Loucy (cell line): ENCODE data around the gene PGP.

Source experiments
- H2AFZ ChIP-seq: fragments of 200-600 bp; sonication (generic); 2 replicates; pipeline ENCODE4 v1.6.0; 2016; ENCODE audit warnings: antibody characterized with exemption, mild to moderate bottlenecking, low read length, moderate library complexity
- H3F3A ChIP-seq: fragments of 200-600 bp; 2 replicates; pipeline ENCODE4 v1.6.0; 2016; ENCODE audit warnings: antibody characterized with exemption, low read depth, mild to moderate bottlenecking
- H3K27me3 ChIP-seq: fragments of 200-600 bp; sonication (generic); 2 replicates; pipeline ENCODE4 v1.6.1; 2014; ENCODE audit warnings: low read length, mild to moderate bottlenecking; ENCODE audit not compliant: insufficient read depth, poor library complexity, severe bottlenecking
- H3K36me3 ChIP-seq: fragments of 200-600 bp; sonication (generic); 2 replicates; pipeline ENCODE4 v1.6.1; 2016; ENCODE audit warnings: low read length; ENCODE audit not compliant: insufficient read depth
- H3K4me1 ChIP-seq: fragments of 200-600 bp; sonication (generic); 2 replicates; pipeline ENCODE4 v1.5.1; 2014; ENCODE audit warnings: low read length, mild to moderate bottlenecking; ENCODE audit not compliant: insufficient read depth, poor library complexity, severe bottlenecking
- H3K4me2 ChIP-seq: fragments of 200-600 bp; sonication (generic); 2 replicates; pipeline ENCODE4 v1.6.0; 2014; ENCODE audit warnings: antibody characterized with exemption, low read length, low read depth, mild to moderate bottlenecking; ENCODE audit not compliant: poor library complexity, severe bottlenecking
- H3K4me3 ChIP-seq: fragments of 200-600 bp; sonication (generic); 2 replicates; pipeline ENCODE4 v1.5.1; 2014; ENCODE audit warnings: low read length, mild to moderate bottlenecking, mixed read lengths; ENCODE audit not compliant: poor library complexity, severe bottlenecking
- H3K79me2 ChIP-seq: fragments of 200-600 bp; sonication (generic); 2 replicates; pipeline ENCODE4 v1.6.1; 2014; ENCODE audit warnings: low read length; ENCODE audit not compliant: insufficient read depth
- H3K9ac ChIP-seq: fragments of 200-600 bp; sonication (generic); 2 replicates; pipeline ENCODE4 v1.6.0; 2014; ENCODE audit warnings: mild to moderate bottlenecking, low read depth, low read length, moderate library complexity; ENCODE audit not compliant: poor library complexity, severe bottlenecking
- H3K9me2 ChIP-seq: fragments of 200-600 bp; sonication (generic); replicated peaks from 2 replicates; pipeline ENCODE4 v1.6.1; 2016; ENCODE audit warnings: low read depth, low read length, mixed read lengths
- H3K9me3 ChIP-seq: fragments of 200-600 bp; sonication (generic); 2 replicates; pipeline ENCODE4 v1.6.1; 2014; ENCODE audit warnings: mild to moderate bottlenecking, antibody characterized with exemption, low read length, low read depth; ENCODE audit not compliant: insufficient read depth
- H4K20me1 ChIP-seq: fragments of 200-600 bp; sonication (generic); 2 replicates; pipeline ENCODE4 v1.6.0; 2014; ENCODE audit warnings: antibody characterized with exemption, low read length, mild to moderate bottlenecking; ENCODE audit not compliant: insufficient read depth, poor library complexity, severe bottlenecking
- CTCF ChIP-seq: fragments of 200-600 bp; sonication (generic); conservative IDR thresholded peaks from 2 replicates; pipeline ENCODE4 v1.5.1; 2014; ENCODE audit warnings: mild to moderate bottlenecking, antibody characterized with exemption, low read length
- EZH2phosphoT487 ChIP-seq: fragments of 200-600 bp; IDR thresholded peaks from 2 replicates; pipeline ENCODE4 v1.6.1; 2018; ENCODE audit warnings: antibody characterized with exemption, mild to moderate bottlenecking, moderate library complexity, borderline replicate concordance

Gene PGP

GRCh38 chr16:2191446-2191706, 23.3 kb downstream of the PGP start:
- Histone ChIP-seq H3K9me2 (no peaks in the 10 kb centered on the region), H3K4me2 (no peak overlapping the region), H3K4me3 (no peak overlapping the region), H3F3A (no peaks in the 10 kb centered on the region), H4K20me1 (no peaks in the 10 kb centered on the region), H2AFZ (no peak overlapping the region), H3K9ac (no peak overlapping the region), H3K27me3 (no peaks in the 10 kb centered on the region), H3K9me3 (no peaks in the 10 kb centered on the region), H3K79me2 (no peaks in the 10 kb centered on the region), H3K36me3 (no peaks in the 10 kb centered on the region), H3K4me1 (no peaks in the 10 kb centered on the region)
- TF ChIP-seq EZH2phosphoT487: no peak
- no peak for TF ChIP-seq CTCF

GRCh38 chr16:2190659-2191445, 23.8 kb downstream of the PGP start:
- Histone ChIP-seq H3K79me2 (no peaks in the 10 kb centered on the region), H3F3A (no peaks in the 10 kb centered on the region), H3K36me3 (no peaks in the 10 kb centered on the region), H2AFZ (no peak overlapping the region), H3K9me3 (no peaks in the 10 kb centered on the region), H3K4me1 (no peaks in the 10 kb centered on the region), H3K27me3 (no peaks in the 10 kb centered on the region), H3K4me3 (no peak overlapping the region), H3K4me2 (no peak overlapping the region), H3K9me2 (no peaks in the 10 kb centered on the region), H4K20me1 (no peaks in the 10 kb centered on the region), H3K9ac (no peak overlapping the region)
- no peak for TF ChIP-seq CTCF
- no peak for TF ChIP-seq EZH2phosphoT487

DNA sequence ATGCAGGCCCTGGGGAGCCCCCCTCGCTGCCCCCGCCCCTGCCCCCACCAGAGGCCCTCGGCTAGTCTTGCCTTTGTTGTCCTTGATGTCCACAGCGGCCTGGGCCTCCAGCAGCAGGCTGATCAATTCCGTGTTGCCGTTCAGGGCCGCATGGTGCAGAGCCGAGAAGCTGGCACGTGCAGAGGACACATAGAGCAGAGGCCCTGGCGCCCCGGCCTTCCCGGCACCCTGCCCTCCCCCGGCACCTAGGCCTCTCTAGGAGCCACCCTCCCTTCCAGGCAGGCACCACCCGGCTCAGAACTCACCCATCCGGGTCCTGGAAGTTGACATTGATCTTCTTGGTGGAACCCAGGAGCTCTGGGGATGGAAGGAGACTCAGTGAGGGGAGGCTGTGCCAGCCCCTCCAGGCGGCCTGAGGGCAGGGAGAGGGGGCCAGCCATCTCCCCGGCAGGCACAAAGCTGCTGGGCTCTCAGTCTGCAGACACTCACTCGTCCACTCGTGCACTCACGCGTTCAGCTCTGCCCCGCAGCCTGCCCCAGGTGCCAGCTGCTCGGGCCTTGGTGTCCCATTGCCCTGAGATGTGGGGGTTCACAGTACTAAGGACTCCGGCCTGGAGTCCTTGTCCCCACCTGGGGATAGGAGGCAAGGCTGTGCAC, 24.5 kb downstream of the PGP start:
- no peaks in the 10 kb centered on the region for H3K4me1 ChIP-seq

More for the DNA sequence above, 24.5 kb downstream of the PGP start:
- Histone ChIP-seq H3K9ac (no peak overlapping the region), H3K9me2 (no peaks in the 10 kb centered on the region), H3K27me3 (no peaks in the 10 kb centered on the region), H3K9me3 (no peaks in the 10 kb centered on the region), H3K79me2 (no peaks in the 10 kb centered on the region), H3K4me2 (no peak overlapping the region), H4K20me1 (no peaks in the 10 kb centered on the region), H3K36me3 (no peaks in the 10 kb centered on the region), H3F3A (no peaks in the 10 kb centered on the region), H2AFZ (no peak overlapping the region), H3K4me3 (no peak overlapping the region)
- TF ChIP-seq CTCF (no peak), EZH2phosphoT487 (no peak)
